GM18907 (cell line): ENCODE data around the gene ZNF71.
"Not testable (repeated sequence)": the region's sequence is repeated elsewhere in the genome, so short reads cannot be mapped to it uniquely, and the experiment has no call there.

Experiments
- ATAC-seq: cut with Tn5 transposase; IDR thresholded peaks from one replicate; pipeline ENCODE4 v1.9.1; 2021; ENCODE audit warnings: mild to moderate bottlenecking, moderate library complexity; ENCODE audit not compliant: unreplicated experiment

ZNF71 gene

GRCh38 chr19:56619121-56619520 lies 24.0 kb downstream of the ZNF71 start:
- no peak for ATAC-seq

- ATAC-seq: no peak
Observed at GRCh38 chr19:56622374-56622773, 27.3 kb downstream of the ZNF71 start.

DNA sequence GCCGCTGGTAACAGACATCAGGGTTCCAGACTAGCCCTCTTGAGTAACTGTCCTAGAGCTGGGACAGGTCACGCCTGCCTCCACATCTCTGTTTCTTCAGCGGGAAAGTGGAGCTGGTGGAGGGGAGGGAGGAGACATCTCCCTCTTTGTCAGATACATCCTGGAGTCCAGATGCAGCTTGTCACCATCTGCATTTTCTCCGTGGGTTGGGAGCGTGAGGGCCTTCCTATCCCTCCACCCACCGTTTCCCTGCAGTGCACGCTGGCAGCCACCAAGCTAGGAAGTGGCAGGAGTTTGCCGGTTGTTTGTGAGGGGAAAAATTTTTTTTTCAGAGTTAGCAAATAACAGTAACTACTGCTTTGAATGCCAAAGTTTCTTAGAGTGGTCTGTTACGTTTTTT lies 27.9 kb downstream of the ZNF71 start:
- ATAC-seq: no peak

DNA sequence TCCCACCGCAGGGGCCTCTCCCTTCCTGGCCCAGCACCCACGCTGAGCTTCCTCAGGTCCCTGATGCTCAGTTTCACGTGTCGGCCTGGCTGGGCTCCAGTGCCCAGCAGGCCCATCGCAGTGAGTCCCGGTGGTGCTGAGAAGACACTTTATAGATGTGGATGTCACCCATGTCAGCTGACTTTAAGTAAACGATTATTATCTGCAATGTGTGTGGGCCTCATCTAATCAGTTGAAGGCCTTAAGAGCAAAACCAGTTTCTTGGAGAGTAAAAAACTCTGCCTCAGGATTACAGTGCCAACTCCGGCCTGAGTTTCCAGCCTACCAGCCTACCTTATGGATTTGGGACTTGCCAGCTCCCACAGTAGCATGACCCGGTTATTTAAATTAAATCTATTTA lies 30.6 kb downstream of the ZNF71 start:
- no peak for ATAC-seq

GRCh38 chr19:56633021-56633420 lies 37.9 kb downstream of the ZNF71 start:
- no peak for ATAC-seq

GRCh38 chr19:56637976-56638555 lies 43.0 kb downstream of the ZNF71 start:
- ATAC-seq: no peak

- no peak for ATAC-seq
Observed at GRCh38 chr19:56639217-56639616, 44.1 kb downstream of the ZNF71 start.

DNA sequence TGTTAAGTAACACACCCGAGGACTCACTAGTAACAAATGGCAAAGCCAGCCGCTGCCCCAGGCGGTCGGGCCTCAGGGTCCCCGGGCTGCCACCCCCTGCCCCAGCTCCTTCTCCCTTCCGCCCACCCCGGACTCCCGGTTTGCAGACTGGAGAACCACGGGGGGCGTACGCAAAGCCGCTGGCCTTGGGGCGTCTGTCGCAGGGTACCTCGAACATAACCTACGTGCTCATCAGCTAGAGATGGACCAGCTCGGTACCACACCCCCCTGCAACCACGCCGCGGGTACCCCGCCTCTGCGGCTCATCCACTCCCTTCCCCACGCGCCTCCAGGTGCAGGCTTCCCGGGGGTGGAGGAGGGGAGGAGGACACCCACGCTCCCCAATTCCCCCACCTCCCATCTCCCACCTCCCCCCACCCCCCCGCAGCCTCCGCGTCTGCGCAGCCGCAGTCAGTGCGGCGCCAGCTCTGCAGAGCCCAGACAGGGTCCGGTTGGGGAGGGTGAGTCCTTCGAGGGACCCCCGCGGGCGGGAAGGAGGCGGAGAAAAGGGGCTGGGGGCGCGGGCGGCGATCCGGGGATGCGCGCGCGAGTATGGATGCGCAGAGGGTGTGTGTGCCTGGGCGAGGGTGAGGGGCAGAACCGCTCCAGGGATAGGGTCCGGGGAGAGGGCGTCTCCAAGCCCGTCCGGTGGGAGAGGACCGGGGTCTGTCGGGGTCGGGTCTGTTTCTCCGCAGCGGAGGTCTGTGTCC lies 47.8 kb downstream of the ZNF71 start, which contains the start of gene SMIM17:
TSS of gene SMIM17 (plus strand) at position 449 of the 749 bp plus-strand sequence. CDS start 2,509 bp downstream, outside the sequence.
- ATAC-seq: no peak

GRCh38 chr19:56643460-56643955 lies 48.4 kb downstream of the ZNF71 start:
- no peak for ATAC-seq

GRCh38 chr19:56654151-56654550 lies 59.0 kb downstream of the ZNF71 start:
- ATAC-seq: no peak

- ATAC-seq: no peak
Observed at GRCh38 chr19:56660381-56661107, 65.4 kb downstream of the ZNF71 start.

DNA sequence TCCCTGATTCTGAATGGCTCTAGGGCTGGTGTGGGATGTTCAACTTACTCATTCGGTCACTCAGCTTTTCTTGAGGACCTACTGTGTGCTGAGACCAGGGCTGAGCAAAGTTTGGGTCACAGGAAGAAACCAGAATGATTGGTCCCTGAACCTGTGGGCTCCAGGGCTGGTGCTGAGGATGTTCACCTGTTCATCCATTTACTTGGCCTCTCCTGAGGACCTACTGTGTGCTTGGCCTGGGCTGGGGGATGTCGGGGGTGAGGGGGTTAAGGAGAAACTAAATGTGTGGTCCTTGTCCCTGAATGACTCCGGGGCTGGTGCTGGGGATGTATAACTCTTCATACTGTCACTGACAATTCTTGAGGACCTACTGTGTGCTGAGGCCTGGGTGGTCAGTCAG lies 66.1 kb downstream of the ZNF71 start:
- ATAC-seq: no peak

GRCh38 chr19:56663931-56664500 lies 68.9 kb downstream of the ZNF71 start:
- no peak for ATAC-seq

- ATAC-seq: no peak
Observed at GRCh38 chr19:56664511-56664910, 69.4 kb downstream of the ZNF71 start.

DNA sequence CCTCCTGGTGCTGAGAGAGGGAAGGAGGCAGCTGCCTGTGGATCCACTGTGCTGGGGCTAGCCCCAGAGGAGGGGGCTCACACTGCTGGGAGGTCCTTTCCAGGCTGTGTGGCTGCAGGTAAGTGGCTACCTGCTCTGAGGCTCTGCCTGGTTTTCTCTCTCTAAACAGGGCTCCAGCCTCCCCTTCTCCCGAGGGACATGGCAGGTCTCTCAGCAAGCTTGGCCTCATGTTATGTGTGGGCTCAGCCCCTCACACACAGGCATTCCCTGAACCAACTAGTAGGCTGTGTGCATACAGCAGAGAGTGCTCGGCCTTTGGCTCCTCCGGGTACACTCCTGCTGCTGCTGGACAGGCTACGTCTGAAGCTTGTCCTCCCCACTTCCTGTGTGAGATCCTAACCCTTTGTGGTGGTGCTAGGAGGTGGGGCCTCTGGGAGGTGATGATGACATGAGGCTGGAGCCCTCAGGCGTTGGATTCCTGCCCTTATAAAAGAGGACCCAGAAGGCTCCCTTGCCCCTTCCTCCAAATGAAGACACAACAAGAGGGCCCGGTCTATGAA lies 72.3 kb downstream of the ZNF71 start:
- ATAC-seq: no peak

GRCh38 chr19:56668676-56669075 lies 73.6 kb downstream of the ZNF71 start:
- ATAC-seq: no peak

DNA sequence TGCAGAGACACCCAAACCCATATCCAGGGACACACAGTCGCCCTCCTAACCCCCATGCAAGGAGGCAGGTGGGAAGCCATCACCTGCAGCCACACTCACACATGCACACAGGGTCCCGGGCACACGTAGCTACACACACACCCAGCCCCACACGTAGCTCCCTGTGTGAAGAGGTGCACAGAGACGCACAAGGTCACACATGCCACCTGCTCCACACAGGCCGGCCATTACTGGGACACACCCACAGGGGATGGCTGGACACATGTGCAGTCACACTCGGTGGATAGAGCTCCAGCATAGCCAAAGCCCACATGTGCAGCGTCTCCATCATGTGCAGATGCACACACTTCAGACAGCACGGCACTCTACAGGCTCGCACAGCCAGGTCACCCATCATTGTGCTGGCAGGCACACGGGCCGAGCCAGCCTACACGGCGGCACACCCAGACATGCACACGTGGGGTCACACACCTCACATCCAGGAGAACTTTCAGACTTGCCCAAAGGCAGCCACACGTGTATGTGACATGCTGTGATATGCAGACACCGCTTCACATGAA lies 75.4 kb downstream of the ZNF71 start:
- no peak for ATAC-seq

DNA sequence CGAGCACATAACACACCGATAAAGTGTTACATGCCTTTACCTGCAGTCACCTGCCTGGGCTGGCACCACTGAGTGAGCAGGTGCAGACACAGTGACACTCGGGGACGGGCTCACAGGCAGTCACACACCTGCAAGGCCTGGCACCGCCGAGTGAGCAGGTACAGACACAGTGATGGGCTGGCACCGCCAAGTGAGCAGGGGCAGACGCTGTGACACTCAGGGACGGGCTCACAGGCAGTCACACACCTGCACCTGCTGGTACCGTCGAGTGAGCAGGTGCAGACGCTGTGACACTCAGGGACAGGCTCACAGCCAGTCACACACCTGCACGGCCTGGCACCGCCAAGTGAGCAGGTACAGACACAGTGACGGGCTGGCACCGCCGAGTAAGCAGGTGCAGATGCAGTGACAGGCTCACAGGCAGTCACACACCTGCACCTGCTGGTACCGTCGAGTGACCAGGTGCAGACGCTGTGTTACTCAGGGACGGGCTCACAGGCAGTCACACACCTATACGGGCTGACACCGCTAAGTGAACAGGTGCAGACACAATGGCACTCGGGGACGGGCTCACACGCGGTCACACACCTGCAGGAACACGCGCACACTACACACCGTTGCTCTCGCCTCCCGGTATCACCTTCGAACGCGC lies 76.0 kb downstream of the ZNF71 start:
- ATAC-seq: no peak

DNA sequence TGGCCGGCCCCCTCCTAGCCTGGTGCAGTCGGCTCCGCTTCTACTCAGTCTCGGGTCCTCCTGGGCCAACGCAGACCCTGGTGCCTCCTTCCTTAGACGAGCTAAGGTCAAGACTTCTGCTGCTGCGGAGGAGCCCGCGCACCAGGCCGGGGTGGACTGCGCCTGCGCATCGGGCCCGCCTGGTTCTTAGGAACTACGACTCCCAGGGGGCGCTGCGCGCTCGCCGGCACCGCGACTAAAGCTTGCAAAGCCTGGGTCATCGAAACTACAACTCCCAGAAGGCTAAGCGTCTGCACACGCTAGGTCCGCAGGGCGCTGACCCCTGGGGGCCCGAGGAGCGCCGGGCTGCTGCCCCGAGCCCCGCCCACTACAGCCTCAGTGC lies 76.5 kb downstream of the ZNF71 start, which contains the start of gene ZNF835:
TSS of gene ZNF835 (minus strand) at position 145 of the 382 bp plus-strand sequence. CDS start 6,559 bp downstream, outside the sequence.
- ATAC-seq: no peak

DNA sequence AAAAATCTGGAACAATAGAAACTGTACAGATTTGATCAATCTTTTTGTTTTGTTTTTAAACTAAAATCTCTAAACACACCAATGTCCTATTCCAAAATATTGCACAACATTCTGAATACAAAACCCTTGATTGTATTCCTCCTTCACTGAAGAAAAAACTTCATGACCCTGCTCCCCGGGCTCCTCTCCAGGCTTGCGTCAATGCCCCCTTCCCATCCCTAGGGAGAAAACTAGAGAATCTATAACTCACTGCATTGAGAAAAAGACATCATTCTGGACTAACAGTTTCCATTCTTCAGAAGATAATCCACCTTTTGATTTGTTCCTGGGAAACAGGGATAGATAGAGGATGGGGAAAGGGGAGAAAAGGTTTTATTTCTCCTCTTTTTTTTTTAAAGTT lies 77.5 kb downstream of the ZNF71 start:
- not testable (repeated sequence) for ATAC-seq
